HepG2 (cell line): Measurements from ENCODE around the gene CCDC154. TPM values are rescaled to one million over a fixed set of nuclear protein-coding genes. Genes with fewer than 3 reads are reported as not detected.
A peak's percentile ranks its signal among the peaks of the same experiment; 100 is the strongest.

Experiments used
- AKNA ChIP-seq: sonication (generic); formaldehyde crosslinking; IDR thresholded peaks from 2 replicates; pipeline ENCODE4 v1.4.0; 2020; ENCODE audit warnings: missing genetic modification reagents, borderline replicate concordance
- CBX2 ChIP-seq, 2 experiments: fragments of 200-600 bp in 1 of 2; sonication (generic); formaldehyde crosslinking in 1 of 2; IDR thresholded peaks; 2 replicates each; pipeline versions ENCODE4 v1.7.0 to v1.8.1; 2018 to 2022; ENCODE audit warnings: low read depth in 2 of 2, low read length in 1 of 2, mild to moderate bottlenecking in 1 of 2, missing genetic modification reagents in 1 of 2
- FOXM1 ChIP-seq: sonication (generic); formaldehyde crosslinking; IDR thresholded peaks from 2 replicates; pipeline ENCODE4 v1.5.0; 2020; ENCODE audit warnings: missing genetic modification reagents
- HOXA3 ChIP-seq: sonication (generic); formaldehyde crosslinking; IDR thresholded peaks from 2 replicates; pipeline ENCODE4 v1.5.0; 2020; ENCODE audit warnings: missing genetic modification reagents
- IKZF1 ChIP-seq: fragments of 450-650 bp; IDR thresholded peaks from 2 replicates; pipeline ENCODE4 v1.7.1; 2016
- IKZF5 ChIP-seq: IDR thresholded peaks from 2 replicates; pipeline ENCODE4 v1.6.1; 2018; ENCODE audit warnings: missing genetic modification reagents, mild to moderate bottlenecking, missing compliant biosample characterization
- MIXL1 ChIP-seq: IDR thresholded peaks from 2 replicates; pipeline ENCODE4 v1.6.1; 2016
- NFYC ChIP-seq: IDR thresholded peaks from 2 replicates; pipeline ENCODE4 v1.6.1; 2016; ENCODE audit warnings: missing genetic modification reagents, missing compliant biosample characterization
- TOPORS ChIP-seq: sonication (generic); formaldehyde crosslinking; IDR thresholded peaks from 2 replicates; pipeline ENCODE4 v1.8.0; 2023; ENCODE audit warnings: mild to moderate bottlenecking, missing genetic modification reagents
- ZNF280B ChIP-seq: sonication (generic); formaldehyde crosslinking; IDR thresholded peaks from 2 replicates; pipeline ENCODE4 v1.5.0; 2020; ENCODE audit warnings: missing genetic modification reagents, mild to moderate bottlenecking, borderline replicate concordance
- ZNF441 ChIP-seq: sonication (generic); formaldehyde crosslinking; IDR thresholded peaks from 2 replicates; pipeline ENCODE4 v1.7.0; 2021; ENCODE audit warnings: missing genetic modification reagents, borderline replicate concordance
- ZNF543 ChIP-seq: sonication (generic); formaldehyde crosslinking; IDR thresholded peaks from 2 replicates; pipeline ENCODE4 v1.4.0; 2020; ENCODE audit warnings: mild to moderate bottlenecking, missing genetic modification reagents
- ZNF615 ChIP-seq: sonication (generic); formaldehyde crosslinking; IDR thresholded peaks from 2 replicates; pipeline ENCODE4 v1.5.0; 2020; ENCODE audit warnings: mild to moderate bottlenecking, missing genetic modification reagents, borderline replicate concordance
- ZNF713 ChIP-seq: sonication (generic); formaldehyde crosslinking; IDR thresholded peaks from 2 replicates; pipeline ENCODE4 v1.4.0; 2020; ENCODE audit warnings: mild to moderate bottlenecking, missing genetic modification reagents
- ZNF775 ChIP-seq: sonication (generic); formaldehyde crosslinking; IDR thresholded peaks from 2 replicates; pipeline ENCODE4 v1.4.0; 2020; ENCODE audit warnings: missing genetic modification reagents, mild to moderate bottlenecking, moderate library complexity, borderline replicate concordance
- polyA plus RNA-seq, 8 experiments: library from polyadenylated mRNA; depleted of rRNA in 3 of 8; stranded (reverse) in 7 of 8; unstranded in 1 of 8; fragments of >200 nt; fragmentation: Illumina TruSeq in 4 of 8; extraction: Trizol in 4 of 8; gene quantifications; 2 replicates each; pipeline versions ENCODE4 v1.2.1 to v1.2.3, GENCODE V29; 2011 to 2016; ENCODE audit warnings: low read depth in 4 of 8, missing spikeins in 1 of 8, mixed read lengths in 1 of 8; ENCODE audit not compliant: insufficient read depth in 1 of 8
- total RNA-seq, 5 experiments: library from RNA; depleted of rRNA; stranded (reverse); fragments of >200 nt; fragmentation: Illumina TruSeq; extraction: Trizol; gene quantifications; 2 replicates each; pipeline ENCODE4 v1.2.3, GENCODE V29; 2016; ENCODE audit warnings: low read depth in 1 of 5
- TF ChIP-seq, protein P1 (sequence below): sonication (generic); formaldehyde crosslinking; IDR thresholded peaks from 2 replicates; pipeline ENCODE4 v1.5.1; 2020; ENCODE audit warnings: mild to moderate bottlenecking, missing genetic modification reagents
- TF ChIP-seq, protein P2 (sequence below): sonication (generic); formaldehyde crosslinking; IDR thresholded peaks from 2 replicates; pipeline ENCODE4 v1.5.0; 2020; ENCODE audit warnings: missing genetic modification reagents

Gene CCDC154
- total and polyA plus RNA-seq, 2 of the 13 experiments (the other 11 are each of a cell fraction or from before 2014, with no cell fraction given) = 0.92 to 1.5 TPM

- no peak for TF ChIP-seq ZNF543 (CRISPR knock-in tag)
- no peak for TF ChIP-seq IKZF1
- TF ChIP-seq, protein P1, sequence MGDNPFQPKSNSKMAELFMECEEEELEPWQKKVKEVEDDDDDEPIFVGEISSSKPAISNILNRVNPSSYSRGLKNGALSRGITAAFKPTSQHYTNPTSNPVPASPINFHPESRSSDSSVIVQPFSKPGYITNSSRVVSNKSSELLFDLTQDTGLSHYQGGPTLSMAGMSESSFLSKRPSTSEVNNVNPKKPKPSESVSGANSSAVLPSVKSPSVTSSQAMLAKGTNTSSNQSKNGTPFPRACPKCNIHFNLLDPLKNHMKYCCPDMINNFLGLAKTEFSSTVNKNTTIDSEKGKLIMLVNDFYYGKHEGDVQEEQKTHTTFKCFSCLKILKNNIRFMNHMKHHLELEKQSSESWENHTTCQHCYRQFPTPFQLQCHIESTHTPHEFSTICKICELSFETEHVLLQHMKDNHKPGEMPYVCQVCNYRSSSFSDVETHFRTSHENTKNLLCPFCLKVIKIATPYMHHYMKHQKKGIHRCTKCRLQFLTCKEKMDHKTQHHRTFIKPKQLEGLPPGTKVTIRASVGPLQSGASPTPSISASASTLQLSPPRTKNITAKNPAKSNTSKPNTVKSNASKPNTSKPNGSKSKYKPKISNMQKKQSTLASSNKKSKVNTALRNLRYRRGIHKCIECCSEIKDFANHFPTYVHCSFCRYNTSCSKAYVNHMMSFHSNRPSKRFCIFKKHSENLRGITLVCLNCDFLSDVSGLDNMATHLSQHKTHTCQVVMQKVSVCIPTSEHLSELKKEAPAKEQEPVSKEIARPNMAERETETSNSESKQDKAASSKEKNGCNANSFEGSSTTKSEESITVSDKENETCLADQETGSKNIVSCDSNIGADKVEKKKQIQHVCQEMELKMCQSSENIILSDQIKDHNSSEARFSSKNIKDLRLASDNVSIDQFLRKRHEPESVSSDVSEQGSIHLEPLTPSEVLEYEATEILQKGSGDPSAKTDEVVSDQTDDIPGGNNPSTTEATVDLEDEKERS (CRISPR knock-in tag) = peak; percentile 66
- TF ChIP-seq HOXA3 = peak; percentile 84
- TF ChIP-seq ZNF713 = no peak
- TF ChIP-seq AKNA (CRISPR knock-in tag) = no peak
- TF ChIP-seq ZNF441 (CRISPR knock-in tag) = 0 out of 2 replicates have a peak, but pooled peaks have one; percentile 34
- TF ChIP-seq CBX2 (IDR thresholded peaks at IDR 0.05; ENCODE audit: low read depth, low read length) = no peak
- TF ChIP-seq CBX2 (CRISPR knock-in tag; IDR thresholded peaks at IDR 0.05; ENCODE audit: low read depth) = no peak
- no peak for TF ChIP-seq ZNF280B (CRISPR knock-in tag)
- TF ChIP-seq MIXL1 (CRISPR knock-in tag) = no peak; the same call in 1 of the 2 replicates
- TF ChIP-seq TOPORS (CRISPR knock-in tag) = no peak
- TF ChIP-seq IKZF5 (CRISPR knock-in tag) = peak; percentile 93; the same call in 1 of the 2 replicates
- TF ChIP-seq ZNF775 (CRISPR knock-in tag) = no peak
- no peak for TF ChIP-seq NFYC (CRISPR knock-in tag)
- TF ChIP-seq, protein P2, sequence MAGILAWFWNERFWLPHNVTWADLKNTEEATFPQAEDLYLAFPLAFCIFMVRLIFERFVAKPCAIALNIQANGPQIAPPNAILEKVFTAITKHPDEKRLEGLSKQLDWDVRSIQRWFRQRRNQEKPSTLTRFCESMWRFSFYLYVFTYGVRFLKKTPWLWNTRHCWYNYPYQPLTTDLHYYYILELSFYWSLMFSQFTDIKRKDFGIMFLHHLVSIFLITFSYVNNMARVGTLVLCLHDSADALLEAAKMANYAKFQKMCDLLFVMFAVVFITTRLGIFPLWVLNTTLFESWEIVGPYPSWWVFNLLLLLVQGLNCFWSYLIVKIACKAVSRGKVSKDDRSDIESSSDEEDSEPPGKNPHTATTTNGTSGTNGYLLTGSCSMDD = no peak
- TF ChIP-seq FOXM1 (CRISPR knock-in tag) = no peak
- no peak for TF ChIP-seq ZNF615 (CRISPR knock-in tag)
Observed at GRCh38 chr16:1430759-1431496, 13.4 kb downstream of the CCDC154 start, which contains the start of gene PERCC1 (continued).
